ENCODE results near the gene PBRM1. TPM values are rescaled to one million over a fixed set of nuclear protein-coding genes. Genes with fewer than 3 reads are reported as not detected.
A peak's percentile ranks its signal among the peaks of the same experiment; 100 is the strongest.

Gene PBRM1
- total and polyA plus RNA-seq, 2 experiments from 2014 or later: 57.5 to 72.5 TPM

DNA sequence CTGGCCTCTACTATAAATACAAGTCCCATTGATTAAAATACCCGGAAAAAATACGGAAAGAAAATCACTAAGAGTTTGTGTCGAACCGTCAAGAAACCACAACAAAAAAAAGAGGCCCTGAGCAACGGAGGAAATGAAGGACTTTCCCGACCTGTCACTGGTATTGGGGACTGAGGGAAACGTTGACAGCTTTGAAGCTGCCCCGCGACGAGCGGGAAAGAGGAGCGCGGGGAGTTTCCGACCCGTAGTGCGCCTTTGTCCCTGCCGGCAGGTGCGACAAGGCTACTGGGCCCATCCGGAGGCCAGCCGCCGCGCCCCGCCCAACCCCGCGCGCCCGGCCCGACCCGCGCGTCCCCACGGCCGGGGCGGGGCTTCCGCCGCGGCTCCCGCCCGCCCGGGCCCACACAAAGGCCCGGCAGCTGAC lies 416 bp downstream of the PBRM1 start:
- Histone ChIP-seq H2AFZ (no peak overlapping the region), H3K27ac (ENCODE audit: low read depth) (peak overlapping the region; percentile 78), H3K4me1 (ENCODE audit: insufficient read depth) (peaks cover 12% of the 10 kb centered on the region; the same call in 1 of the 2 replicates), H3K27me3 (ENCODE audit: insufficient read depth) (no peaks in the 10 kb centered on the region), H3K36me3 (ENCODE audit: insufficient read depth) (peaks cover 34% of the 10 kb centered on the region), H3K4me2 (peak overlapping the region; percentile 89), H4K20me1 (replicated peaks; ENCODE audit: insufficient read depth) (peaks cover 13% of the 10 kb centered on the region), H3K79me2 (replicated peaks; ENCODE audit: insufficient read depth) (peaks cover 91% of the 10 kb centered on the region), H3K9me2 (ENCODE audit: insufficient read depth) (no peaks in the 10 kb centered on the region), H3F3A (replicated peaks; ENCODE audit: low read depth) (peaks cover 29% of the 10 kb centered on the region), H3K4me3 (peak overlapping the region; percentile 99)
- Mint-ChIP-seq H3K27ac (peak overlapping the region; percentile 71), H3K9me3 (no peaks in the 10 kb centered on the region), H3K36me3 (ENCODE audit: low read depth) (peaks cover 49% of the 10 kb centered on the region), H3K27me3 (ENCODE audit: insufficient read depth, low read depth, poor library complexity) (peaks cover 10% of the 10 kb centered on the region), H3K4me1 (peaks cover 26% of the 10 kb centered on the region), H3K4me3 (peak overlapping the region; percentile 89)
- DNase-seq (ENCODE audit: low spot score): peak; percentile 87
- no peak for TF ChIP-seq JUNB (IDR thresholded peaks at IDR 0.05; ENCODE audit: unreplicated experiment)
- TF ChIP-seq, protein P1, sequence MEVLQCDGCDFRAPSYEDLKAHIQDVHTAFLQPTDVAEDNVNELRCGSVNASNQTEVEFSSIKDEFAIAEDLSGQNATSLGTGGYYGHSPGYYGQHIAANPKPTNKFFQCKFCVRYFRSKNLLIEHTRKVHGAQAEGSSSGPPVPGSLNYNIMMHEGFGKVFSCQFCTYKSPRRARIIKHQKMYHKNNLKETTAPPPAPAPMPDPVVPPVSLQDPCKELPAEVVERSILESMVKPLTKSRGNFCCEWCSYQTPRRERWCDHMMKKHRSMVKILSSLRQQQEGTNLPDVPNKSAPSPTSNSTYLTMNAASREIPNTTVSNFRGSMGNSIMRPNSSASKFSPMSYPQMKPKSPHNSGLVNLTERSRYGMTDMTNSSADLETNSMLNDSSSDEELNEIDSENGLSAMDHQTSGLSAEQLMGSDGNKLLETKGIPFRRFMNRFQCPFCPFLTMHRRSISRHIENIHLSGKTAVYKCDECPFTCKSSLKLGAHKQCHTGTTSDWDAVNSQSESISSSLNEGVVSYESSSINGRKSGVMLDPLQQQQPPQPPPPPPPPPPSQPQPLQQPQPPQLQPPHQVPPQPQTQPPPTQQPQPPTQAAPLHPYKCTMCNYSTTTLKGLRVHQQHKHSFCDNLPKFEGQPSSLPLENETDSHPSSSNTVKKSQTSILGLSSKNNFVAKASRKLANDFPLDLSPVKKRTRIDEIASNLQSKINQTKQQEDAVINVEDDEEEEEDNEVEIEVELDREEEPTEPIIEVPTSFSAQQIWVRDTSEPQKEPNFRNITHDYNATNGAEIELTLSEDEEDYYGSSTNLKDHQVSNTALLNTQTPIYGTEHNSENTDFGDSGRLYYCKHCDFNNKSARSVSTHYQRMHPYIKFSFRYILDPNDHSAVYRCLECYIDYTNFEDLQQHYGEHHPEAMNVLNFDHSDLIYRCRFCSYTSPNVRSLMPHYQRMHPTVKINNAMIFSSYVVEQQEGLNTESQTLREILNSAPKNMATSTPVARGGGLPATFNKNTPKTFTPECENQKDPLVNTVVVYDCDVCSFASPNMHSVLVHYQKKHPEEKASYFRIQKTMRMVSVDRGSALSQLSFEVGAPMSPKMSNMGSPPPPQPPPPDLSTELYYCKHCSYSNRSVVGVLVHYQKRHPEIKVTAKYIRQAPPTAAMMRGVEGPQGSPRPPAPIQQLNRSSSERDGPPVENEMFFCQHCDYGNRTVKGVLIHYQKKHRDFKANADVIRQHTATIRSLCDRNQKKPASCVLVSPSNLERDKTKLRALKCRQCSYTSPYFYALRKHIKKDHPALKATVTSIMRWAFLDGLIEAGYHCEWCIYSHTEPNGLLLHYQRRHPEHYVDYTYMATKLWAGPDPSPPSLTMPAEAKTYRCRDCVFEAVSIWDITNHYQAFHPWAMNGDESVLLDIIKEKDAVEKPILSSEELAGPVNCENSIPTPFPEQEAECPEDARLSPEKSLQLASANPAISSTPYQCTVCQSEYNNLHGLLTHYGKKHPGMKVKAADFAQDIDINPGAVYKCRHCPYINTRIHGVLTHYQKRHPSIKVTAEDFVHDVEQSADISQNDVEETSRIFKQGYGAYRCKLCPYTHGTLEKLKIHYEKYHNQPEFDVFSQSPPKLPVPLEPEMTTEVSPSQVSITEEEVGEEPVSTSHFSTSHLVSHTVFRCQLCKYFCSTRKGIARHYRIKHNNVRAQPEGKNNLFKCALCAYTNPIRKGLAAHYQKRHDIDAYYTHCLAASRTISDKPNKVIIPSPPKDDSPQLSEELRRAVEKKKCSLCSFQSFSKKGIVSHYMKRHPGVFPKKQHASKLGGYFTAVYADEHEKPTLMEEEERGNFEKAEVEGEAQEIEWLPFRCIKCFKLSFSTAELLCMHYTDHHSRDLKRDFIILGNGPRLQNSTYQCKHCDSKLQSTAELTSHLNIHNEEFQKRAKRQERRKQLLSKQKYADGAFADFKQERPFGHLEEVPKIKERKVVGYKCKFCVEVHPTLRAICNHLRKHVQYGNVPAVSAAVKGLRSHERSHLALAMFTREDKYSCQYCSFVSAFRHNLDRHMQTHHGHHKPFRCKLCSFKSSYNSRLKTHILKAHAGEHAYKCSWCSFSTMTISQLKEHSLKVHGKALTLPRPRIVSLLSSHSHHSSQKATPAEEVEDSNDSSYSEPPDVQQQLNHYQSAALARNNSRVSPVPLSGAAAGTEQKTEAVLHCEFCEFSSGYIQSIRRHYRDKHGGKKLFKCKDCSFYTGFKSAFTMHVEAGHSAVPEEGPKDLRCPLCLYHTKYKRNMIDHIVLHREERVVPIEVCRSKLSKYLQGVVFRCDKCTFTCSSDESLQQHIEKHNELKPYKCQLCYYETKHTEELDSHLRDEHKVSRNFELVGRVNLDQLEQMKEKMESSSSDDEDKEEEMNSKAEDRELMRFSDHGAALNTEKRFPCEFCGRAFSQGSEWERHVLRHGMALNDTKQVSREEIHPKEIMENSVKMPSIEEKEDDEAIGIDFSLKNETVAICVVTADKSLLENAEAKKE (CRISPR knock-in tag; IDR thresholded peaks at IDR 0.05): no peak
- no peak for TF ChIP-seq EZH2 (IDR thresholded peaks at IDR 0.05; ENCODE audit: low read depth, unreplicated experiment)
- no peak for TF ChIP-seq REST (IDR thresholded peaks at IDR 0.05; ENCODE audit: unreplicated experiment)
- no peak for TF ChIP-seq ZNF114 (CRISPR knock-in tag; IDR thresholded peaks at IDR 0.05)
- TF ChIP-seq CTCF (conservative IDR thresholded peaks at IDR 0.05; ENCODE audit: low read depth in 2 of 2): no peak
- TF ChIP-seq POLR2AphosphoS5 (IDR thresholded peaks at IDR 0.05; ENCODE audit: low read depth): no peak
- TF ChIP-seq STAT1 (IDR thresholded peaks at IDR 0.05; ENCODE audit: unreplicated experiment): no peak
- no peak for TF ChIP-seq CREB1 (CRISPR knock-in tag; IDR thresholded peaks at IDR 0.05; ENCODE audit: low read depth)
- no peak for TF ChIP-seq ZNF331 (CRISPR knock-in tag; IDR thresholded peaks at IDR 0.05; ENCODE audit: low read depth)
- no peak for TF ChIP-seq EZH2phosphoT487 (IDR thresholded peaks at IDR 0.05; ENCODE audit: unreplicated experiment)
- TF ChIP-seq NANOG (IDR thresholded peaks at IDR 0.05; ENCODE audit: borderline replicate concordance): no peak
- TF ChIP-seq, protein P2, sequence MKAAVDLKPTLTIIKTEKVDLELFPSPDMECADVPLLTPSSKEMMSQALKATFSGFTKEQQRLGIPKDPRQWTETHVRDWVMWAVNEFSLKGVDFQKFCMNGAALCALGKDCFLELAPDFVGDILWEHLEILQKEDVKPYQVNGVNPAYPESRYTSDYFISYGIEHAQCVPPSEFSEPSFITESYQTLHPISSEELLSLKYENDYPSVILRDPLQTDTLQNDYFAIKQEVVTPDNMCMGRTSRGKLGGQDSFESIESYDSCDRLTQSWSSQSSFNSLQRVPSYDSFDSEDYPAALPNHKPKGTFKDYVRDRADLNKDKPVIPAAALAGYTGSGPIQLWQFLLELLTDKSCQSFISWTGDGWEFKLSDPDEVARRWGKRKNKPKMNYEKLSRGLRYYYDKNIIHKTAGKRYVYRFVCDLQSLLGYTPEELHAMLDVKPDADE (IDR thresholded peaks at IDR 0.05): no peak
- peak; percentile 84 for ATAC-seq

Data from GM23338 (cell line).